DMS79 (cell line): ENCODE results near the gene FLNA.
A peak's percentile ranks its signal among the peaks of the same experiment; 100 is the strongest.

ENCODE experiments used
- DNase-seq: peaks from one replicate; lab custom pipeline; 2025; lab: John Stamatoyannopoulos, UW

The FLNA gene

GRCh38 chrX:154333837-154334271, 40.6 kb downstream of the FLNA start:
- DNase-seq, result no peak

- no peak for DNase-seq
These were observed 41.3 kb downstream of the FLNA start for GRCh38 chrX:154333116-154333515.

DNA sequence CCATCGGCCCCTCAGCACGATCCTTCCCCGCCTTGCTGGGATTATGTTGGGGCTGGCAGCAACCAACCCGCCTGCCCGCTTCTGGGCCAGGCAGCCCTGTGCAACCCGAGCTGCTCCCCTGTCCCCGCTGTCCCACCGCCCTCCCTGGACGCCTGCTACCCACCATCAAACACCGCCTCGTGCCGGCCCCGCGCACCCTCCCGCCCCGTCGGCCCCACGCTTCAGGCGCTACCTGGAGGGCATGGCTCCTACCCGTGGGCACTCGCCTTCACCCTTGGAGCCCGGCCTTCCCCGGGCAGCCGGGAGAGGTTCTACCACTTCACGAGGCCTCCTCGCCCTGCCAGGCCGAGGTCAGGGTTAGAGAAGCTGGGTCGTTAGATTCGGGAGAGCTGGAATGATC, 41.9 kb downstream of the FLNA start:
- DNase-seq, result no peak

DNA sequence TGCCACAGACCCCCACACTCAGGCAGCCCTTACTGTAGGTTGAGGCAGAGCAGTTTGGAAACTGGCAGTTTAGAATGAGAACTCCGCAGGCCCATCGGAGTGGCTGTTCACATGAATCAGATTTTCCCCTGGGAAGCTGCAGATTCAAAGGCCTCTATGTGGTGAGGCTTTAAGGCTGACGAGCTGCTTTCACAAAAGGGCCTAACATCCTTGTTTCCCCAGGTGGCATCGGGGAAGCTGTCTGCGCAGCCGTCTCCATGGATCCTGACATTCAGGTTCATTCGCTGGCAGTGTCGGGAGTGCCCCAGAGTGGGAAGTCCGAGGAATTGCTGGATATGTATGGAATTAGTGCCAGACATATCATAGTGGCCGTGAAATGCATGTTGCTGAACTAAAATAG, 45.1 kb downstream of the FLNA start:
- no peak for DNase-seq

DNA sequence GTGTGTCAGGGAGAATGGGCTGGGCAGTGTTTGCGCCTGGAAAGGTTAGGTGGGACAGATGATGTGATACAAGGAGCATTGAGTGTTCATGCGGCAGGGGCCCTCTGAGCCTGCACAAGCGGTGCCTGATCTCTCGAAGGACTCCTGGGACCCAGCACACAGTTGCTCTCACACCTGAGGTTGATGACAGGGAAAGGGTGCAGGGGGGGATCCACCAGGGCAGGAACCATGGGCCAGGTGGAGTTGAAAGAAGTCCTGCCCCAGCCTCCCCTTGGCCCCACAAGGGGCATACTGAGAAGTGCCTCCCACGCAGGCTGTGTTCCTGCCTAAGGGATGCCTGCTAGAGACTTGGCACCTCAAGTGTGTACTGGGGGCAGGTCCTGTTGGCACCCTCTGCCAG, 45.8 kb downstream of the FLNA start:
- DNase-seq, result no peak

- DNase-seq, result peak; percentile 32
These were observed 47.2 kb downstream of the FLNA start for GRCh38 chrX:154327038-154327820.

DNA sequence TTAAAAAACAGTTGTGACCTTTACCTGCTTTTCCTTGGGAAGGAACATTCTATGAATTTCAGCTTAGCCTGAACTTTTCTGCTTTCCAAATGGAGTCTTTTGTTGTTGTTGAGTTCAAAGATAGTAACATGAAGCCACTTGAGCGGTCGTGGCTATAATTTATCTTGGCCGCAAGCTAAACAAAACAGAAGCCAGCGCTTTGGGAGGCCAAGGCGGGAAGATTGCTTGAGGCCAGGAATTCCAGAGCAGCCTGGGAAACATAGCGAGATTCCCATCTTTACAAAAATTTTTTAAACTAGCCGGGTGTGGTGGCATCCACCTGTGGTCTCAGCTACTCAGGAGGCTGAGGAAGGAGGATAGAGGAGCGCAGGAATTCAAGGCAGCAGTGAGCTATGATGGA, 48.9 kb downstream of the FLNA start:
- no peak for DNase-seq

DNA sequence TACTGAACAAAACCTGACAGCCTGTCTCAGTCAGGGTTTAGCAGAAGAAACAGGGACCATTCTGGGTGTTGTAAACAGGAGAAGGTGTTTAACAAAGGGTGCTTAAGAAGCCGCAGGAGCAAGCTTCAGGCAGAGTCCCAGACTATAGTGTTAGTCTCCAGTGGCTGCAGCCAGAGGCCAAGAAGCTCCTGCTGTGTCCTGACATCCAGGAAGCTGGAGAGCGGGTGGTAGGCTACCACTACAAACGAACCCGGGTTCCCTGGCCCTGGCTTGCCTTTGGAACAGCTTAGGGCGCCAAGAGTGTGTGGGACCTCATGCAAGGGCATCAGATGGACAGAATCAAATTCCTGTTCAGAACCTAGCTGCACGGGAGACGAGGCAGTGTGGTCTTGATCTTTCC, 50.9 kb downstream of the FLNA start:
- DNase-seq, result no peak

DNA sequence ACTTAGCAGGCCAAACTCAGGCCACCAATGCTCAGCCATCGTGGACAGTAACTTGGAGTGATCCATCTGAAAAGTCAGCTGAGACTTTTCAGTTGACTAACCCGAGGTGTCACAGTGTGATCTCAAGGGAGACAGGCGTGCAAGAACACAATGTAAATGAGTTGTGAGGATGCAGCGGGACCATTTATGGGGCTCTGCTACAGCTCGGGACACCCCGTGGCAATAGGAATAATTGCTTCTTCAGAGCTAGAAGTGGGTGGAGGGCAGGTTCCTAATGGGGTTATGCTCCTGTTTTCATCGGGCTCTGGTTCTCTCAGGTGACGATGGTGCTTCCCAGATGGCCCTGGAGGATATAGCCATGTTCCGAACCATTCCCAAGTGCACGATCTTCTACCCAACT, 51.5 kb downstream of the FLNA start:
- no peak for DNase-seq

- DNase-seq, result no peak
These were observed 52.8 kb downstream of the FLNA start for GRCh38 chrX:154321594-154321993.

DNA sequence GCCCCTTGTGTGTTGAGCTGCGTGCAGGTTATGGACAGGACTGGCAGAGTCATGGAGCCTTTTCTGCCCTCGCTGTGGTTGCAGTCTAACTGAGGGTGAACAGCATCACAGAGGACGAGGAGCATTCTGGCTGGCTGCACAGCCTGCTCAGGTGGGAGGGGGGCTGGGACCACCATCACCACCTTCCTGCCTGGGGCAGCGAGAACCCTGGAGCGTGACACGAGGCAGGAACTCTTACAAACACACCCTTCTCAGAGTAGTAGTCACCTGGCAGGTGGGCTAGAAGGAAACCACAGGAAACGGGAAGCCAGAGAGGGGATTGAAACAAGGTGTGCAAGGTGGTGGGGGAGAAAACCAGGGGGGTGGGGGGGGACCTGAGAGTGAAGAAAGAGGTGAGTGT, 53.3 kb downstream of the FLNA start:
- no peak for DNase-seq

- no peak for DNase-seq
These were observed 54.0 kb downstream of the FLNA start for GRCh38 chrX:154320406-154320805.

DNA sequence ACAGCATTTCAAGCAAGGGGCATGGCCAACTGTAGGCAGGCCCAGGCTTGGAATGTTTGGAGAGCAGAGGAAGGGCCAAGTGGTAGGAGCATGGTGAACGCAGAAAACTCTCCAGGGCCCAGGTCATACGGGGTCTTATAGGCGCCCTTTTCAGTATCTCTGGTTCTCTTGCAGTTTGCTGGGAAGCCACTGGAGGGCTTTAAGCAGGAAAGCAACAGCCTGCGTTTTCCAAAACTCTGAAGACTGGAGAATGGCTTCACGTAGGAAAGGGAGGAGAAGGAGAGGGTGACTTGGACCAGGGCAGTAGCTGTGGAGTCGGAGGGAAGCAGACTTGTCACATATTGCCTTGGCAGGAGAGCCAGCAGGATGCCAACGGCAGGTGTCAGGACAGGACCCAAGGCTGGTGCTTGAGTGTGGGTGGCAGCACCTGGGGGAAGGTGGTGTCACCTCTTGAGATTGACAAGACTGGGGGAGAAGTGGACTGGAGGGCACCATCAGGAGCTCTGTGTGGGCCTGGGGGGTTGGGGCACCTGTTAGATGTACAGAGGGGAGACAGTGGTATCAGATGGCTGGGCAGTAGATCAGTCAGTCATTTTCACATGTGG, 56.9 kb downstream of the FLNA start:
- DNase-seq, result no peak

DNA sequence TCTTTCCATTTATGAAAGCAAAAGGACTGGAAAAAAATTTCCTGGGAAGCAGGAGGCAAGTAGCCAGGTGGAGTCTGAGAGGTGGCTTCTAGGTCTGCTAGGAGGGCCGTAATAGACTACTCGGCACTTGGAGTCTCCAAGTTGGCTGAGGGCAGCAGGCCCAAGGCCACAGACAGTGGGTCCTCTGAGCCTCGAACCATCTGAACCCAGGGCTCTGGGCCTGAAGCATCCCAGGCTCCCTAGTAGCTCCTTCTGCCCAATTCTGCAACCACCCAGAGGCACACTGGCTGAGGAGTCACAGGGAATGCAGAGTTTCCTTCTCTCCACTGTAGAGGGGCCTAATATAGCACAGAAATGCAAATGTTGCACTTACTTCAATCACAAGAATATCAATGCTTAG, 59.0 kb downstream of the FLNA start:
- DNase-seq, result no peak

- DNase-seq, result no peak
These were observed 61.3 kb downstream of the FLNA start for GRCh38 chrX:154313147-154313546.

DNA sequence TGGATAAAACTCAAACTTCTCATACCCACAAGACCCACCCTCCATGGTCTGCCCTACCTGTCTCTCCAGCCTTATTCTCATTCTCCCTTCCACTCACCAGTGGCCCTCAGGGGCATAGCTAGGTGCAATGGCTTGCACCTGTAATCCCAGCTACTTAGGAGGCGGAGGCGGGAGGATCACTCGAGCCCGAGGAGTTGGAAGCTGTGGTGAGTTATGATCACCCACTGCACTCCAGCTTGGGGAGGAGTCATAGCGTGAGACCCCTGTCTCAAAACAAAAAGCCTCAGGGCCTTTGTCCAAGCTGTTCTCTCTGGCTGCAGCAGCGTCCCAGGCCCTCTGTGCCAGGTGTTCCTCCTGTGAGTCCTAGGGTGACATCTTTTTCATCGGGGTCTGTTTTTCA, 62.3 kb downstream of the FLNA start:
- no peak for DNase-seq

DNA sequence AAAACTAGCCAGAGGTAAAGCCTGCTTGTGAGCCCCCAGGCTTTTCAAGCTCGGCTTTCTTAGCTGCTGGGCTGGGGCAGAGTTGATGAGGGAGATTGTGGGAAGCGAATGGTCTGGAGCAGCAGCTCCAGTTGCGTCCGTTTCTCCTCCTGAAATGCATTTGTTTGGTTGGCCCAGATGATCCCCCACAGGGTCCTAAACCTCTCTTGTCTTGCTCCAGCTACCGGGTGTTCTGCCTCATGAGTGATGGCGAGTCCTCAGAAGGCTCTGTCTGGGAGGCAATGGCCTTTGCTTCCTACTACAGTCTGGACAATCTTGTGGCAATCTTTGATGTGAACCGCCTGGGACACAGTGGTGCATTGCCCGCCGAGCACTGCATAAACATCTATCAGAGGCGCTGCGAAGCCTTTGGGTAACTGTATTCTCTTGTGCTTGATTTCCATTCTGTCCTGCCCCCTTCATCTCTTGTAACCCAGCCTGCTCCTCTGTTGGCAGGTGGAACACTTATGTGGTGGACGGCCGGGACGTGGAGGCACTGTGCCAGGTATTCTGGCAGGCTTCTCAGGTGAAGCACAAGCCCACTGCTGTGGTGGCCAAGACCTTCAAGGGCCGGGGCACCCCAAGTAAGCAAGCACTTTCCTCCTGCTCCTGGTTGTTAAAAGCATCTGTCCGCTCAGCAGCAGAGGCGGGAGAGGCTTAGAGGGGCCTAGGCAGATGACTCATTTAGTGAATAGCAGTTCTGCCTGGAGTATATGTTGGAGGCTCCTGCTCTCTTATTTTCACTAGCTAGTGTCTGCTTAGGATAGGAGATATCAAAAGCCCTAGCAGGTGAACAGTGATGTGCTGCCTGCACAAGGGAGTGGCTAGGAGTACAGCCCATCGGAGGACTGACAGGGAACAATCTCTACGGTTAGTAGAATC, 63.6 kb downstream of the FLNA start:
- peak; percentile 77 for DNase-seq

- DNase-seq, result no peak
These were observed 65.2 kb downstream of the FLNA start for GRCh38 chrX:154309041-154309775.

DNA sequence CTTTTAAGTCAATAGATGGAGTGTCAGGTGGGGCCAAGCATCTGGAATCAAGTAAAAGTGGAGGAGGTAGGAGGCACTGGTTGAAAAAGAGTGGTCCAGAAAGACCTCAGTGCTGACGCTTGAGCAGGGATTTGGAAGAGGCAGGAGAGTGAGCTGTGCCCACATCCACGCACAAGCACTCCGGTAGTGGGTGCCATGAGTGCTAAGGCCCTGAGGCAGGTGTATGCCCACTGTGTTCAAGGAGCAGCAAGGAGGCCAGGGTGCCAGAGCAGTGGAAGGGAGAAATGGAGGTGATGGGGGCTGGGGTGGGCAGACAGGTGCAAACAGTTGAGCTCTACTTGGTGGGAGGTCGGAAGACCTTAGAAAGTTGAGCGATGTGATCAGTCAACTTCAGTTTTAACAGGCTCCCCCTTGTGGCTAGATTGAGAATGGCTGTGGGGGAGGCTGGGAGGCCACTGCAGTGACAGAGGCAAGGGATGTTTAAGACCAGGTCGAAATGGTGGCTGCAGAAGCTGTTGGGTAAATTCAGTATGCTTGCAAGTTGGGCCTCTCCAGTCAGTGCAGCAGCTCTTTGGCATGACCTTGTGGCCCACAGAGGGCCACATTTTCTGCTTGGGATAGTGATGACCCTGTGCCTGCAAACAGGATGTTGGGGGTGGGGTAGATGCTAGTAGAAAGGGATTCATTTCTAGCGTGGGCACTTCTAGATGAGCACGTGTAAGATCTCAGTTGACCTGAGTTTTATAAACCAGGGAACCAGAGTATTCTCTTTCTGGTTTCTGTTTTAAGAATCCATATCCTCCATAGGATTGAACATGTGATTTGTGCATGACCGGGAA, 66.1 kb downstream of the FLNA start:
- DNase-seq, result no peak

DNA sequence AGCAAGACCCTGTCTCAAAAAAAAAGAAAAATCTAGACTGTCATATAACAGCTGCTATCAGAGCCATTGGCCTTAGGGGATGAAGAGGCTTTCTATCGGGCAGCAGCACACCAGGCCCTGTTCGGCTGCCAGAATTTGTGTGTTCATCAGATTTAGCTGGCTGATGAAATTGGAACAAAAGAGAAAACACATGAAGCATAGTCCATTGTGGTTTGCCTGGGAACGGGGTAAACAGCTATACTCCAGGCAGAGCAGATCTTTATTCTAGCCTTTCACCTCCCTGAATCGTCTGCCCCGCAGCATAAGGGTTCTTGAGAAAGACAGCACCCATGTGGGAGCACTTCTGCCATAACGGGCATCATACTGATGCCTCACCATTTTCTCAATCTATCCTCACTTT, 67.2 kb downstream of the FLNA start:
- DNase-seq, result no peak

DNA sequence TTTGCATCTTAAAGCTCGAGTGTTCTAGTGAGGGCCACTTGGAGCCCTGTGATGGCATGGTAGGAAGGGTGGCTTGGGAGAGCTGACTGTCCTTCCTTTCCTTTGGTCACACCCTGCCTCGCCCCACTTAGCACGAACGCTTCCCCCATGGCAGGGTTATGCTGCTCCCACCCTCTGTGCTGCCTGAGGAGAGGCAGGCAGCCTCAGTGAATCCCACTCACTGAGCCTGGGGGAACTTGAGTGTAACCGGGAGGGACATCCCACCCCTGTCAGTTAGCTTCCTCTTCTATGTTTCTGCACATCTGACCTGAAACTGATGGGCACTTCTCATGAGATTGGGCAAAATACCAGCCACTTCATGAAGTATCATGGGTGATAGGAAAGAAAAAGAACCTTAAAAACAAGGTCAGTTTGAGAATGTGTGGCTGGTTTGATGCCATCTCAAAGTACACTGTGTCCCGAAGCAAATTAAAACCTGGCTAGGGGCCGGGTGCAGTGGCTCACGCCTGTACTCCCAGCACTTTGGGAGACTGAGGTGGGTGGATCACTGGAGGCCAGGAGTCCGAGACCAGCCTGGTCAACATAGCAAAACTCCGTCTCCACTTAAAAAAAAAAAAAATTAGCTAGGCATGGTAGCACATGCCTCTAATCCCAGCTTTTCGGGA, 68.8 kb downstream of the FLNA start:
- DNase-seq, result no peak
